ENCODE results near the gene ITGB3BP.
"Not testable (repeated sequence)": the region's sequence is repeated elsewhere in the genome, so short reads cannot be mapped to it uniquely, and the experiment has no call there.

DNA sequence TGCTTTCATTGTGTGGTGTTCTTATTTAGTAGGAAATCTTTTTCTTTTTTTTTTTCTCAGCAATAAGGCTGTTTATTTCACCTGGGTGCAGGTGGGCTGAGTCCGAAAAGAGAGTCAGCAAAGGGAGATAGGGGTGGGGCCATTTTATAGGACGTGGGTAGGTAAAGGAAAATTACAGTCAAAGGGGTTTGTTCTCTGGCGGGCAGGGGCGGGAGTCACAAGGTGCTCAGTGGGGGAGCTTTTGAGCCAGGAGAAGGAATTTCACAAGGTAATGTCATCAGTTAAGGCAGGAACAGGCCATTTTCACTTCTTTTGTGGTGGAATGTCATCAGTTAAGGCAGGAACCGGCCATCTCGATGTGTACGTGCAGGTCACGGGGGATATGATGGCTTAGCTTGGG lies 49.7 kb upstream of the ITGB3BP start:
- TF ChIP-seq, protein P1, sequence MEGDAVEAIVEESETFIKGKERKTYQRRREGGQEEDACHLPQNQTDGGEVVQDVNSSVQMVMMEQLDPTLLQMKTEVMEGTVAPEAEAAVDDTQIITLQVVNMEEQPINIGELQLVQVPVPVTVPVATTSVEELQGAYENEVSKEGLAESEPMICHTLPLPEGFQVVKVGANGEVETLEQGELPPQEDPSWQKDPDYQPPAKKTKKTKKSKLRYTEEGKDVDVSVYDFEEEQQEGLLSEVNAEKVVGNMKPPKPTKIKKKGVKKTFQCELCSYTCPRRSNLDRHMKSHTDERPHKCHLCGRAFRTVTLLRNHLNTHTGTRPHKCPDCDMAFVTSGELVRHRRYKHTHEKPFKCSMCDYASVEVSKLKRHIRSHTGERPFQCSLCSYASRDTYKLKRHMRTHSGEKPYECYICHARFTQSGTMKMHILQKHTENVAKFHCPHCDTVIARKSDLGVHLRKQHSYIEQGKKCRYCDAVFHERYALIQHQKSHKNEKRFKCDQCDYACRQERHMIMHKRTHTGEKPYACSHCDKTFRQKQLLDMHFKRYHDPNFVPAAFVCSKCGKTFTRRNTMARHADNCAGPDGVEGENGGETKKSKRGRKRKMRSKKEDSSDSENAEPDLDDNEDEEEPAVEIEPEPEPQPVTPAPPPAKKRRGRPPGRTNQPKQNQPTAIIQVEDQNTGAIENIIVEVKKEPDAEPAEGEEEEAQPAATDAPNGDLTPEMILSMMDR (IDR thresholded peaks at IDR 0.05) = not testable (repeated sequence)
- TF ChIP-seq TEAD4, ZNF423 (CRISPR knock-in tag; IDR thresholded peaks at IDR 0.05): not testable (repeated sequence)
- TF ChIP-seq, protein P2, sequence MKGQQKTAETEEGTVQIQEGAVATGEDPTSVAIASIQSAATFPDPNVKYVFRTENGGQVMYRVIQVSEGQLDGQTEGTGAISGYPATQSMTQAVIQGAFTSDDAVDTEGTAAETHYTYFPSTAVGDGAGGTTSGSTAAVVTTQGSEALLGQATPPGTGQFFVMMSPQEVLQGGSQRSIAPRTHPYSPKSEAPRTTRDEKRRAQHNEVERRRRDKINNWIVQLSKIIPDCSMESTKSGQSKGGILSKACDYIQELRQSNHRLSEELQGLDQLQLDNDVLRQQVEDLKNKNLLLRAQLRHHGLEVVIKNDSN (CRISPR knock-in tag; IDR thresholded peaks at IDR 0.05) = not testable (repeated sequence)
